ENCODE measurements around the gene RGCC.

DNA sequence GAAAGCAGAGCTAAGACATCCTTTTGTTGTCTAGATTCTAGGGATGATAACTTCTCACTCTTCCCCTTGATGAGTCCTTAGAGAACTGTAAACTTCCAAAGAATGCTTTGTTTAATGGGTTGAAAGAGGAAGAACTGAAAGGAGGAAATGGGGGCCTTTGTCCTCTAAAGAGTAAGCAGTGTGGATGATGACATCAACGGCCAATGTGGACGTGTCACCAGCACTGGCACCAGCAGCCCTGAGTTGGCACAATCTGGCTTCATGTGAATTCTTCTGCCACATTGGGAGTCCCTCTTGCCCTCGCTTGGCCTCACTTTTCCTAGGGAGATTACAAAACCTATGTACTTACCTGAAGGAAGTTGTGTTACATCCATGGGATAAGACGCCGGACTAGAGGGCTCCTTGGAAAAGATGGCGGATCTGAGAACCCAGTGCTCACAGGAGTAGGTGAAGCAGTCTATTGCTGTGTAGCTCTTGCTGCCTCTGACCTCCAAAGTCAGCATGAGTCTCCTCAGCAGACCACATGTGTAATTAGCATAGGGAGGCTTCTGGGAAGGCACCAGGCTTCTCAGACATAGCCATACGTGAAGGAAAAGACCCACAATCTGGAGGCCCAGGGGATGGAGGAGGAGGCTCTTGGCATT lies 62.8 kb downstream of the RGCC start:
- TF ChIP-seq, protein P1, sequence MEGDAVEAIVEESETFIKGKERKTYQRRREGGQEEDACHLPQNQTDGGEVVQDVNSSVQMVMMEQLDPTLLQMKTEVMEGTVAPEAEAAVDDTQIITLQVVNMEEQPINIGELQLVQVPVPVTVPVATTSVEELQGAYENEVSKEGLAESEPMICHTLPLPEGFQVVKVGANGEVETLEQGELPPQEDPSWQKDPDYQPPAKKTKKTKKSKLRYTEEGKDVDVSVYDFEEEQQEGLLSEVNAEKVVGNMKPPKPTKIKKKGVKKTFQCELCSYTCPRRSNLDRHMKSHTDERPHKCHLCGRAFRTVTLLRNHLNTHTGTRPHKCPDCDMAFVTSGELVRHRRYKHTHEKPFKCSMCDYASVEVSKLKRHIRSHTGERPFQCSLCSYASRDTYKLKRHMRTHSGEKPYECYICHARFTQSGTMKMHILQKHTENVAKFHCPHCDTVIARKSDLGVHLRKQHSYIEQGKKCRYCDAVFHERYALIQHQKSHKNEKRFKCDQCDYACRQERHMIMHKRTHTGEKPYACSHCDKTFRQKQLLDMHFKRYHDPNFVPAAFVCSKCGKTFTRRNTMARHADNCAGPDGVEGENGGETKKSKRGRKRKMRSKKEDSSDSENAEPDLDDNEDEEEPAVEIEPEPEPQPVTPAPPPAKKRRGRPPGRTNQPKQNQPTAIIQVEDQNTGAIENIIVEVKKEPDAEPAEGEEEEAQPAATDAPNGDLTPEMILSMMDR (conservative IDR thresholded peaks at IDR 0.05; ENCODE audit: low read depth, low read length) = no peak
- no peak for TF ChIP-seq EZH2 (IDR thresholded peaks at IDR 0.05; ENCODE audit: low read length, unreplicated experiment)

Data from PC-3 (cell line).